Measurements from ENCODE around the gene PCDHB12. TPM values are rescaled to one million over a fixed set of nuclear protein-coding genes. Genes with fewer than 3 reads are reported as not detected.
"Not testable (repeated sequence)": the region's sequence is repeated elsewhere in the genome, so short reads cannot be mapped to it uniquely, and the experiment has no call there.

Gene PCDHB12
- polyA plus RNA-seq, 1 donor from 2014 or later: 2.2 TPM

- Histone ChIP-seq H4K20me1 (ENCODE audit: insufficient read depth) (no peaks in the 10 kb centered on the region), H3K79me2 (replicated peaks; ENCODE audit: insufficient read depth, low read length) (peaks cover 7% of the 10 kb centered on the region), H3K9me3 (ENCODE audit: low read length) (peaks cover 30% of the 10 kb centered on the region), H3K9ac (ENCODE audit: low read length) (no peak overlapping the region), H3K36me3 (ENCODE audit: insufficient read depth, low read length) (peaks cover 6% of the 10 kb centered on the region), H3K4me3 (ENCODE audit: low read length) (no peak overlapping the region), H3F3A (ENCODE audit: insufficient read depth, low read length, poor library complexity, severe bottlenecking) (no peaks in the 10 kb centered on the region), H3K4me2 (ENCODE audit: low read length) (no peak overlapping the region), H2AFZ (ENCODE audit: low read depth, low read length) (no peak overlapping the region), H3K9me2 (ENCODE audit: insufficient read depth, low read length) (no peaks in the 10 kb centered on the region), H3K27me3 (ENCODE audit: insufficient read depth, low read depth, low read length) (no peaks in the 10 kb centered on the region), H3K27ac (ENCODE audit: low read length) (no peak overlapping the region)
- no peak for TF ChIP-seq EZH2 (IDR thresholded peaks at IDR 0.05; ENCODE audit: borderline replicate concordance, insufficient read depth, low read length, poor library complexity, severe bottlenecking)
- TF ChIP-seq MXI1 (conservative IDR thresholded peaks at IDR 0.05; ENCODE audit: poor library complexity, severe bottlenecking): no peak
- TF ChIP-seq SMC3 (conservative IDR thresholded peaks at IDR 0.05; ENCODE audit: poor library complexity): no peak
- TF ChIP-seq EP300 (conservative IDR thresholded peaks at IDR 0.05; ENCODE audit: poor library complexity, severe bottlenecking): no peak
- no peak for TF ChIP-seq POLR2AphosphoS5 (IDR thresholded peaks at IDR 0.05)
- TF ChIP-seq RAD21 (conservative IDR thresholded peaks at IDR 0.05): no peak
These were observed 25.7 kb downstream of the PCDHB12 start for GRCh38 chr5:141234109-141234667.

GRCh38 chr5:141235922-141236321 lies 27.4 kb downstream of the PCDHB12 start:
- H3K4me3 ChIP-seq (ENCODE audit: low read length); H3K9me2 ChIP-seq (ENCODE audit: insufficient read depth, low read length); H3K79me2 ChIP-seq (replicated peaks; ENCODE audit: insufficient read depth, low read length); H3F3A ChIP-seq (ENCODE audit: insufficient read depth, low read length, poor library complexity, severe bottlenecking); H3K9ac ChIP-seq (ENCODE audit: low read length); H3K27me3 ChIP-seq (ENCODE audit: insufficient read depth, low read depth, low read length); H3K4me2 ChIP-seq (ENCODE audit: low read length); H4K20me1 ChIP-seq (ENCODE audit: insufficient read depth); H2AFZ ChIP-seq (ENCODE audit: low read depth, low read length); H3K27ac ChIP-seq (ENCODE audit: low read length): not testable (repeated sequence)
- Histone ChIP-seq H3K36me3 (ENCODE audit: insufficient read depth, low read length) (peaks cover 10% of the 10 kb centered on the region), H3K9me3 (ENCODE audit: low read length) (peaks cover 38% of the 10 kb centered on the region)

- Histone ChIP-seq H3K4me3 (ENCODE audit: low read length) (no peak overlapping the region), H3K79me2 (replicated peaks; ENCODE audit: insufficient read depth, low read length) (peaks cover 2% of the 10 kb centered on the region), H3K27me3 (ENCODE audit: insufficient read depth, low read depth, low read length) (no peaks in the 10 kb centered on the region), H4K20me1 (ENCODE audit: insufficient read depth) (no peaks in the 10 kb centered on the region), H3K36me3 (ENCODE audit: insufficient read depth, low read length) (peaks cover 12% of the 10 kb centered on the region), H3K9ac (ENCODE audit: low read length) (no peak overlapping the region), H3K9me2 (ENCODE audit: insufficient read depth, low read length) (no peaks in the 10 kb centered on the region), H3K4me2 (ENCODE audit: low read length) (no peak overlapping the region), H3K9me3 (ENCODE audit: low read length) (peaks cover 44% of the 10 kb centered on the region), H3K27ac (ENCODE audit: low read length) (no peak overlapping the region), H2AFZ (ENCODE audit: low read depth, low read length) (no peak overlapping the region), H3F3A (ENCODE audit: insufficient read depth, low read length, poor library complexity, severe bottlenecking) (no peaks in the 10 kb centered on the region)
- TF ChIP-seq EP300 (conservative IDR thresholded peaks at IDR 0.05; ENCODE audit: poor library complexity, severe bottlenecking) (no peak), TAF1 (IDR thresholded peaks at IDR 0.05; ENCODE audit: low read depth) (no peak), REST (IDR thresholded peaks at IDR 0.05; ENCODE audit: borderline replicate concordance) (no peak), SMC3 (conservative IDR thresholded peaks at IDR 0.05; ENCODE audit: poor library complexity) (no peak), CTCF (IDR thresholded peaks at IDR 0.05; ENCODE audit: poor library complexity, severe bottlenecking) (no peak)
These were observed 28.2 kb downstream of the PCDHB12 start for GRCh38 chr5:141236516-141237313.
